Left renal pelvis (tissue), 4 donors: ENCODE results near the gene CSNK2A1. TPM values are rescaled to one million over a fixed set of nuclear protein-coding genes. Genes with fewer than 3 reads are reported as not detected.

ENCODE experiments used
- DNase-seq, 4 donors: peaks; one replicate each; pipeline ENCODE4 v3.0.0-alpha.2; 2013; ENCODE audit warnings: low read depth in 4 of 4, low spot score in 3 of 4
- polyA plus RNA-seq, 4 donors: library from polyadenylated mRNA; unstranded; fragments of 120-200 nt; gene quantifications; one replicate each; pipeline ENCODE4 v1.2.1, GENCODE V29; 2013; ENCODE audit not compliant: insufficient read length in 4 of 4

CSNK2A1 gene
- polyA plus RNA-seq, 4 donors, result 111 to 158 (median 146) TPM

- DNase-seq, result peak in 2 of 4 donors; percentile 29 to 35
Observed at GRCh38 chr20:434221-434620, 109.4 kb downstream of the CSNK2A1 start.

DNA sequence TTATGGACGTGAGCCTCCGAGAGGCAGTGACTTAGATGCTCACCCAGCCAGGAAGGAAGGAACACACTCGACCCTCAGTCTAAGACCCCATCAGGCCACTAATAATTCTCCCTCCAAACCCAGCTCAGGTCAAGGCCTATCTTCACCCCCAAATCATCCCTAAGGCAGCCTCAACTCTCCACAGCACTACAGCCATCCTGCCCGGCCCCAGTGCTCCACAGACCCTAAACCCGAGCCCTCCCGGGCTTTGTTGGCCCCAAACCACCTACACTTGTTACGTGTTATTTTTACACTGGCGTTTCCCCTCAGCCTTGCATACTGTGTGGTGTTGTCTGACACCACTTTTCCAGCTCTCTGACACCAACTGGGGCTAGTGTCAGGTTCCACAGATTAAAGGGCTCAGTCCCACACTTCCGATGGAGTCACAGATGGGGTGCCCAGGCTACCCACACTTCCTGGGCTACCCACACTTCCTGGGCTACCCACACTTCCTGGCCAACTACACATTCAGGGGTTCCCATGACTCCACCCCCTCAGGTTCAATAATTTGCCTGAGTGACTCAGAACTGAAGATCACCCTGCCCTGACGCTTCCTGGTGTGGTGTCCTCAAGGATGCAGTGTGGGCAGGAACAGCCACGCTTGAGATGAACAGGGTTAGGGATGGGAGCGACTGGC lies 110.2 kb downstream of the CSNK2A1 start:
- no peak for DNase-seq

- DNase-seq, result no peak
Observed at GRCh38 chr20:432677-433299, 110.8 kb downstream of the CSNK2A1 start.

- no peak for DNase-seq
Observed at GRCh38 chr20:432208-432607, 111.4 kb downstream of the CSNK2A1 start.

- peak in 2 of 4 donors; percentile 51 to 55 for DNase-seq
Observed at GRCh38 chr20:431012-431904, 112.3 kb downstream of the CSNK2A1 start.

DNA sequence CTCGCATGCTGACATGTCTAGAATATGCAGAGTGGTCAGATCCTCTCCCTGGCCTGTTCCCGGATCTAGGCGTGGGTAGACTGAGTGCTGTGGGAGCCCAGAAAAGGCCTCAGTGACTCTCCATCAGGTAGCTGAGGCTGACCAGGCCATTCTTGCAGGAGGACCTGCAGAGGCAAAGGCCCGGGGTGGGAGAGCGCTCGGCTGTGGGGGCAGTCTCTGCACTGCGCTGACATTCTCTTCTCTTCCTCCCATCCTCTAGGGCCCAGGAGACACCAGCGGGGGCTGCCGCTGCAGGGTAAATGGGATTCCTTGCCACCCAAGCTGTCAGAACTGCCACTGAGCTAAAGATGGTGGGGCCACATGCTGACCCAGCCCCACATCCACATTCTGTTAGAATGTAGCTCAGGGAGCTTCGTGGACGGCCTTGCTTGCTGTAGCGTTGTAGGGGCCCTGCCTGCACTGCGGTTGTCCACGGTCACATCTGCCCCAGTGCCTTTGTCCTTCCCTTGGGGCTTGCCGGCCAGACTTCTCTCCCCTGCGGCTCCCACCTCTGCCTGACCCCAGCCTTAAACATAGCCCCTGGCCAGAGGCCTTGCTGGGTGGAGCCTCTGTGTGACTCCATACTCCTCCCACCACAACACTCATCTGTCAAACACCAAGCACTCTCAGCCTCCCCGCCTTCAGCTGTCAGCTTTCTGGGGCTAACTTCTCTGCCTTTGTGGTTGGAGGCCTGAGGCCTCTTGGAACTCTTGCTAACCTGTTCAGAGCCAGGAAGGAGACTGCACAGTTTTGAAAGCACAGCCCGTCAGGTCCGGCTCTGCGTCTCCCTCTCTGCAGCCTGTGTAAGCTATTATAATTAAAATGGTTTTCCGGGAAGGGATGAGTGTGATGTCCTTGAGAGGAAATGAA lies 113.2 kb downstream of the CSNK2A1 start:
- no peak for DNase-seq

- no peak for DNase-seq
Observed at GRCh38 chr20:428658-429200, 114.9 kb downstream of the CSNK2A1 start.

DNA sequence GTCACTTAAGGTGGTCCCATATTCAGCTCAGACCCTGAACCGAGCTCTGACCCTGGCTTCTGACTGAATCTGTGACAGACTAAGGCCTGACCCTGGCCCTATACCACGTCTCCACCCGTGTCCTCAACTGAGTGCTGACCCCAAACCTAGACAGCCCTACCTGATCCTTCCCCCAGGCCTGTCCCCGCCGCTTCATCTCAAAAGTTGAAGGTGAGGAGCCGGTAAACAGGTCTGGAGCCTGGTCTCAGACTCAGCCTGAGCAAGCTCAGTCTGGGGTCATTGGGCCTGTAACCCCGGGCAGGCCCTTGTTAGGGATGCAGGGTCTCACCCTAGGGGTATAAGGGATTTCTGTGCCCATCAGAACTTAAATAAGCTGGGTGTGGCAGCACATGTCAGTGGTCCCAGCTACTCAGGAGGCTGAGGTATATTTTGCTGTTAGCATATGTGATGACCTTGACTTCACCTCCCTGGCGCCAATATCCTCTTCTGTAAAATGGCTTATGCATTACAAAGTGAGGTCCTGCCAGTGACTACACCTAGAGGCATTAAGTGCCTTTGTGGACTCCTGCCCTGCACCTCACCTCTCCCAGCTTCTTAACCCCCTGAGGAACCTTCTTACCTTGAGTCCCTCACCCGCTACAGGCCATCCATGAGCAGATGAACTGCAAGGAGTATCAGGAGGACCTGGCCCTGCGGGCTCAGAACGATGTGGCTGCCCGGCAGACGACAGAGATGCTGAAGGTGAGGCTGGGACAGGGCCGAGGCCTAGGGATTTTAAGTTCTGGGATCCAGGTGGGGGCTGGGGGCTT lies 115.5 kb downstream of the CSNK2A1 start:
- no peak for DNase-seq

- no peak for DNase-seq
Observed at GRCh38 chr20:427401-427800, 116.2 kb downstream of the CSNK2A1 start.

GRCh38 chr20:426566-426965 lies 117.0 kb downstream of the CSNK2A1 start:
- no peak for DNase-seq

Other genes starting within 250 kb of the CSNK2A1 start
- gene ZCCHC3, start 246.2 kb downstream of the CSNK2A1 start, polyA plus RNA-seq, result 10 to 100 TPM; 47.1 to 54.6 (median 49.7) TPM
- 10 to 100 TPM; 23.2 to 43.6 (median 28.6) TPM for gene SOX12, start 218.2 kb downstream of the CSNK2A1 start, polyA plus RNA-seq
- gene NRSN2, start 196.7 kb downstream of the CSNK2A1 start, polyA plus RNA-seq, result 10 to 100 TPM; 39.5 to 52.2 (median 46.3) TPM
- gene TRIB3, start 163.0 kb downstream of the CSNK2A1 start, polyA plus RNA-seq, result 1 to 10 TPM; 2.1 to 4.3 (median 3.7) TPM
- 100 to 1,000 TPM in 1 of 4 donors, 10 to 100 TPM in 3; 67.9 to 109 (median 84.3) TPM for gene RBCK1, start 135.5 kb downstream of the CSNK2A1 start, polyA plus RNA-seq
- gene TBC1D20, start 81.3 kb downstream of the CSNK2A1 start, polyA plus RNA-seq, result 10 to 100 TPM; 31.1 to 37.0 (median 34.4) TPM
- 1 to 10 TPM; 1.3 to 1.7 (median 1.4) TPM for gene TCF15, start 66.5 kb upstream of the CSNK2A1 start, polyA plus RNA-seq
- 10 to 100 TPM; 11.0 to 31.1 (median 12.6) TPM for gene SRXN1, start 109.4 kb upstream of the CSNK2A1 start, polyA plus RNA-seq
- gene SCRT2, start 132.0 kb upstream of the CSNK2A1 start, polyA plus RNA-seq, result under 1 TPM in 1 of 4 donors, not detected in 3; 0.06 TPM
- 1 to 10 TPM in 3 of 4 donors, under 1 TPM in 1; 0.22 to 6.4 (median 4.0) TPM for gene SLC52A3, start 224.7 kb upstream of the CSNK2A1 start, polyA plus RNA-seq